HG03575 (cell line): Measurements from ENCODE around the gene DOCK2.

Experiments
- ATAC-seq: cut with Tn5 transposase; IDR thresholded peaks from one replicate; pipeline ENCODE4 v1.9.1; 2021; ENCODE audit not compliant: unreplicated experiment, insufficient number of reproducible peaks, low FRiP score; ENCODE audit errors: extremely low read depth

DOCK2 gene

DNA sequence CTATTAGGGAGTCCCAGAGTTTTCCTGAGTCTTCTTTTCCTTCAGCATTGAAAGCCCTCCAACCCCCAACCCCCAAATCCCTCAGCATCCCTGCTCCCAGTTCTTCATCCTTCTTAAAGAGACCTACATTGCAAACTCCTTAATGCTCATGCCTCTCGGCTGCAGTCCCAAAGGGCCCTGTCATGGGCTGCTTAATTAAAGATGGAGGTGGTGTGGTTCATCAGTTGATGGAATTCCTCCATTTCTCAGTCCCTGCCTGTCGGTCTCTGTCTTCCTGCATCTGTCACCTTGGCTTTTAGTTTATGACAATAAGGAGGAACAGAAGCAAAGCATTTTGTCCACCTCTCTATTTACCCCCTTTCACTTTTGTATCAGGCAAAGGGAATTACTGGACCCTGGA lies 470.6 kb downstream of the DOCK2 start:
- ATAC-seq: no peak

DNA sequence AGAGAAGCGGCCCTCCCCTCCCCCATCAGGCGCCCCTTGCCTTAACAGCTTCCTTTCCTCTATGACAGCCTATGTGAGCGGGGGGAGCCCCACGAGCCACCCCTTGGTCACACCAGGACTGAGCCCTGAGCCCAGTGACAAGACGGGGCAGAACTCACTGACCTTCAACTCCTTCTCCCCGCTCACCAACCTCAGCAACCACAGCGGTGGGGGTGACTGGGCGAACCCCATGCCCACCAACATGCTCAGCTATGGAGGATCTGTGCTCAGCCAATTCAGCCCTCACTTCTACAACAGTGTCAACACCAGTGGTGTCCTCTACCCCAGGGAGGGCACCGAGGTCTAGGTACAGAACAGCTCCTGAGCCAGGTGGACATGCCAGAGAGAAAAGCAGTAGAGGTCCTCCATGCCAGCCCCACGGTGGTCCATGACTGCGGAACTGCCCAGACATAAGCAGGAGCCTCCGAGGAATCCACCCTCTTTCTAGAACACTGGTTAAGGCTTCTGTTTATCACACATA lies 471.3 kb downstream of the DOCK2 start:
- no peak for ATAC-seq

DNA sequence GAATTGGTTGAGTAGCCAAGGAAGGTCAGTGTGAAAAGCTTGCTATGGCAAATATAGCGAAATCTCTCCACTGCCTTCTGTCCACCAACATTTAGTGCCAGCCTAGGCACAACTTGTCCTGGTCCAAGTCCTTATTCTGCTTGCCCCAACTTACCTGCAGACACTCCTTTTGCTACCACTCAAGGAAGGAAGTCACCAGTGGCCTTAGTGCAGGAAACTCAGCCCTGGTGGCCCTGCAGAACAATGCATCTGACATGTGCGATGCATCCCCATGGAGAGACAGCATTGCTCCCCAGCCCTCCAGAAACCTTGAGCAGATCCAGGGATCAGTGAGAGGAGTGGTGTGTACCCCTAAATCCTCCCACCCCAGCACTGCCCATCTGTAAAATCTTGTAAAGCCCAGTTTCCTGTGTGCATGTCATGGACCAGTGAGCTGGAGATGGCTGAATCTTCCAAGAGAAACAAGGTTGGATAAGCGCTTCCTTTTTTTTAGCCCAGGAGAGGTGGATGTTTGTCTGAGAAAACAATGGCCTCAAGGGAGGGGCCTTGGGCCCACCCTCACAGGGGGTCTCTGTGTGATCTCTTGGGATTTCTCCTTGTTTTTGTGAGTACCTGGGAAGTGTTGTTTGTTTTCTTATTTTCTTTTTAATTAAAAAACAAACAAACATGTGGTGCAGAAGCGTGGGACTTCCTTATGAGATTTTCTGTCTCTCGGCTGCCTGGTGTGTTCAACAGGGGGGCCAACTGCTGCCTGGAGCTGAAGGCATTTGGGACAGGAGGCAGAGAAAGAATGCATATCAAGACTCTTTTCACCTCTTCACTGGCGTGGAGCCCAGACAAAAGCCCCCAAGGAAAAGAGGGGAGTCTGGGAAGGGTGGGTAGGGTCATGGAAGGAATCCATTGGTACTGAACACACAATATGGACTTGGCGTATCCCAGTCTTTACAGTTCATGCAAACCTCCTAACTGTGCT lies 472.3 kb downstream of the DOCK2 start:
- ATAC-seq: no peak

DNA sequence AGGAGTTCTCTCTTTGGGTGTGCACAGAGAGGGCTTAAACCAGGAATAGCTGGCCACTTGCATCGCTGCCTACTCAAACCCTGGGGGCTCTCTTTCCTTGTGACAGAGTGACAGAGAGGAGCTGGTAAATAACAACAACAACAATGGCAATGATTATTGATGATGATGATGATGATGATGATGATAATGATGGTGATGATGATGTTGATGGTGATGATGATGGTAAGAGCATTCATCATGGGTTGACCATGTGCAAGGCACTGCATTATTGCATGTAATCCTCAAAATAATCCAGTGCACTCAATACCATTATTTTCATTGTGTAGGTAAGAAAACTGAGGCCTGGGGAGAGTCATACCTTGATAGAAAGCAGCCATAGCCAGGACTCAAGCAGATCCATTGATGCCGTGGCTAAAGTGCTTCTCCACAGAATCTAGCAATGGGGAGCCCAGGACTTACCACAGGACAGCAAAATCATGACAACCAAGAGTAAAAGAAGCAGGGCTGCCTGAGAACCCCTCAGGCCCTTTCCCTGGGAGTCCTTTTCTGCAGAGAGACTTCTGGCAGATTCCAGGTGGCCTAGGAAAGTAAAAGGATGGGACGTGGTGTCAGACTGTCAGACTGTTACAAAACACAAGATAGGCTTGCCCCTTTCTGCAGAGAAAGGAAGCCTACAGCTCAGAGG lies 473.5 kb downstream of the DOCK2 start:
- ATAC-seq: no peak

DNA sequence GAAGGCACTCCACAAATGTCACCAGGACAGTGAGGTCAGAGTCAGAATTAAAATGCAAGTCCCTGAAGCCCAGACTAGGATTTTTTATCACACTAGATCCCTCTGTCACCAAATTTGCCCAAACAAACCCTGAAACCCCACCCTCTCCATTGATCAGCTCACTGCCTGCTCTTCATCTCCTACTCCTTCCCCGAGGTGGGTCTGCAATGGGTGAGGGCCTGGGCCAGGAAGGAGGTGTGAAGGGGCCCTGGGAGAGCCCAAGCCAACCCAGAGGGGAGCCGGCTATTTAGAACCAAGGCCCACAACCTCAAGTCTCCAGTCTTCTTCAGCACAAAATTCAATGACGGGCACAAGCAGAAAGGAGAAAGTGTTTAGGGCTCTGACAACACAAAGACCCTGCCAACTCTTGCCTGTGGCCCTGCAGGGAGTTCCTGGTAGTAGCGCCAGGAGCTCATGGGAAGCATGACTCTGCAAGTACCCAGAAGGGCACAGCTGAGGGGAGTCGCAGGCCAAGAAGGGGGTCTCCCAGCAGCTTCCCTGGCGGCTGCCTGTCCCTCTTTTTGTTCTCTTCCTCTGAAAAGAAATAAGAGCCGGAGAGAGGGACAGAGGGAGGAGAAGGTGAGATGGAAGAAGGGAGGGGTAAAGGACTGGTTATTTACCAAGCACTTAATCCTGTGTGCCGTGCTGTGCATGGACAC lies 474.2 kb downstream of the DOCK2 start:
- no peak for ATAC-seq

DNA sequence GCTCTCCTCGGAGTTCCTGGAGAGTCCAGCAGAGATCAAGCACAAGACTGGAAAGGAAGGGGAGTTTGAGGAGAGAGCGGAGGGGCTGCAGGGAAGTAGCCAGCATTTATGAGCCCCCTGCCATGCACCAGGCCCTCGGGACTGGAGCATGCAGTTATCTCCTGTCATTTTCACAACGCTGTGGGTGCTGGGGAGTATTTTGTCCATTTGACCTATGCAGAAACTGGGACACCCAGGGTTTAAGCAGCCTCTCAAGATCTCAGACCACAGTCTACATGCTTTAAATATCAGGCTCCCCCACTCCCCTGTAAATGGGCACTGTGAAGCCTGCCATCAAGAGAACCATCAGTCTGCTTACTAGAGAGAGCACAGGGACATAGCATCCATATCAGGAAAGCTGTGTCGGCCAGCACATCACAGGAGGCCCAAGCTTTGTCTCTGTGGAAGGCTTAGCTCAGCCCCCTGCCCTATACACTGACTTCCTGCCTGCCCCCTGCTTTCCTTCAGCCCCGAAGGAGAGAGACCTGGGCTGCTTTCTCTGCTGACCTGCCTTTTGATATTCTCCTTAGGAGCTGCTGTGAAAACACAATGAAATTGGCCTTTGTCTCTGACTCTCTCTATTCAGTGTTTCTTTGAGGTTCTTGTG lies 475.9 kb downstream of the DOCK2 start:
- ATAC-seq: no peak

DNA sequence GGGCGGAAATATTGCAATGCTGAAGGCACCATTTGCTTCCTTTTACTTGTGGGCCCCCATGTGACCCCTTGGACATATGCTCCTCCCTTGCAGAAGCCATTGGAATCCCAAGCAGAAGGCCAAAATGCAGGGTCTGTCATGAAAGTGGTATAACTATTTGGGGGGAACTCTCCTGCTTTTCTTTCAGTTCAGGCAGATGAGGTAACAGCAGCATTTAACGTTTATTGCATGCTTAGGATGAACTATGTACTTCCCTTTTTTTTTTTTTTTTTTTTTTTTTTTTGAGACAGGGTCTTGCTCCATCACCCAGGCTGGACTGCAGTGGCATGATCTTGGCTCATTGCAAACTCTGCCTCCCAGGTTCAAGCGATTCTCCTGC lies 476.4 kb downstream of the DOCK2 start:
- no peak for ATAC-seq

DNA sequence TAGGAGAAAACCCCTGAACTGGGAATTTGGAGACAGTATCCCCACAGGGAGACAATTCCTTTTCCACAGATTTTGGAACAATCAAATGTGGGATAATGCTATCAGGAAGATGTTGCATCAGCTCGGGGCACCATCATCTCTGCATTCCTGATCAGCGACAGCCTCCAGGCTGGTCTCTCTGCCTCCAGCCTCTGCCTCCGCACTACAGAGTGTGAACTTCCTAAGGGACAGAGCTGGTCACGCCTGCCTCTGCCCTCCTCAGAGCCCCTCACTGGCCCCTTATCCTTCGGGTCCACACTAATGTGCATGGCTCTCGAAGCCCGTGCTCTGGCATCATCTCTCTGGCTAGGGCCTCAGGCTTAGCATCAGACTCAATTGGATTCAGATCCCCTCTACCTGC lies 477.2 kb downstream of the DOCK2 start:
- no peak for ATAC-seq

DNA sequence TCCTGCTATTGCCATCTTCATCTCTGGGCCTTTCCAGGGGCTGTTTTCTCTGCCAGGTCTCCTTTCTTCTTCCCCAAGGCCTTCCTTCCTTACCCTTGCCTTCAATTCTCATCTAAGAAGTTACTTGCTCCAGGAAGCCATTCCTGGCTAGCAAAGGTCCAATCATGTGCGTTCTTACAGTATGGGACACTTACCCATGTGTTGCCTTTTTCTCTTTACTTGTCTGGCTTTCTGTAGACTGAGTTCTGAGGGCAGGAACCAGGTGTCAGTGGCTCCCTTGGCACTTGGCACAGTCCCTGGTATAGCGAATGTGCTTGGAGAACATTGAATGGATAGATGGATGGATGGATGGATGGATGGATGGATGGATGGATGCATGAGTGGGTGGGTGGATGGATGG lies 478.9 kb downstream of the DOCK2 start:
- no peak for ATAC-seq

DNA sequence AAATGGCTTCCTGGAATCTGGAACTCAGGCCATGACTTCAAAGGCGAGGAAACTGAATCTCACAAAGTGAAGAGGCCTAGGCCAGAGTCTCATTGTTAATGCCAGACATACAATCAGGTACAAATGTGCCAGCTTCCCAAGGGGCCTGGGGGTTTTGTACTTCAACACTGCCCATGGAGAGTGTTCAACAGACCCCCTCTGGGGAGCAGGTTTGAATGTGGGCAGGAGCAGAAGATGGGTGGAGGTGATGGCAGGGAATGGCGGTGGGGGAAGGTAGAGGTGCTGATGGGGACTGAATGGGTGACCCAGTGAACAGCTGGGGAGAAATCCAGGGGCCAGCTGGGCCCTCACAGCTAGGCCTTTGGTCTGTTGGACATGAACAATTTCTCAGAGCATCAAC lies 480.7 kb downstream of the DOCK2 start:
- no peak for ATAC-seq

DNA sequence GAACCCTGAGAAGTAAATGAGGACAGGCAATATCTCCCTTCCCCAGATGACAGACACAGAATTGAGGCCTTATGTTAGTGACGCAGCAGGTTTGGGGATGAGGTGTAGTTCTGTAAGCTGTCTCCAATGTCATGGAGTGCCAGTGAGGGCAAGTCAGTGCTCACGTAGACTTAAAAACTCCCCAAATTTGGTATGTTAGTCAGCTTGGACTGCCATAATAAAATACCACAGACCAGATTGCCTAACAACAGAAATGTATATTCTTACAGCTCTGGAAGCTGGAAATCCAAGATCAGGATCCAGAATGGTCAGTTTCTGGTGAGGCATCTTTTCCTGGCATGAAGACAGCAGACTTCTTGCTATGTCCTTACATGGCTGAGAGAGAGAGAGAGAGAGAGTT lies 483.5 kb downstream of the DOCK2 start:
- ATAC-seq: no peak

DNA sequence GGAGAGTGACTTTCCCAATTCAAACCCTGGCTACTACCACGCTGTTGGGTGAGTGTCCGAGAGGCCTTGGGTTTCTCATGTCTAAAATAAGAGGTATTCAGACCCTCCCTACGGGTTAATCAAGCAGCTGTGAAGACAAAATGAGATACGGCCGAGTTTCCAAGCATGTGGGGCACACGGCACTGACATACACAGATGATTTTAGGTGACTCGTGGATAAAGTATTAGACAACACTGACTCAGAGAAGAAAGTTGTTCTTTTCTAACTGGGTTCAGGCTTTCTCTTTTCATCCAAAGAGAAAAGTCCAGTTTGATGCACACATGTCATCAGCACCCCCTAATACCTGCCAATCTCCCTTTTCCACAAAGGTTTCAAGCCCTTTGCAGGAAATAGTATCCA lies 484.2 kb downstream of the DOCK2 start:
- no peak for ATAC-seq

DNA sequence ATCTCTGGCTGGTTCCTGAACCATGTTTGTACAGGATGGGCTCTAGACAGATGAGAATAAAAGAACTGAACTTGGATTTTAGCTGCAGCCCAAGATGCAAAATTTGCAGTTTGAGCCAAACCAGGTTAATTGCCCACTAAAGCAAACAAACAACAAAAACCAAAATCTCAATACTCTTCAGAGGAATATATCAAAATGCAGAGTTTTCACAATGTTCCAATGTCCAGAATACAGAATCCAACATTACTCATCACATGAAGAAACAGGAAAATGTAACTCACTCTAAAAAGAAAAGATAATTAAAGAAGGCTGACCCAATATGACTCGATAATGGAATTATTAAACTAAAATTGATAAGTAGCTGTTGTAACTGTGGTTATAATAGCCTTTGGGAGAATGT lies 489.0 kb downstream of the DOCK2 start:
- no peak for ATAC-seq

DNA sequence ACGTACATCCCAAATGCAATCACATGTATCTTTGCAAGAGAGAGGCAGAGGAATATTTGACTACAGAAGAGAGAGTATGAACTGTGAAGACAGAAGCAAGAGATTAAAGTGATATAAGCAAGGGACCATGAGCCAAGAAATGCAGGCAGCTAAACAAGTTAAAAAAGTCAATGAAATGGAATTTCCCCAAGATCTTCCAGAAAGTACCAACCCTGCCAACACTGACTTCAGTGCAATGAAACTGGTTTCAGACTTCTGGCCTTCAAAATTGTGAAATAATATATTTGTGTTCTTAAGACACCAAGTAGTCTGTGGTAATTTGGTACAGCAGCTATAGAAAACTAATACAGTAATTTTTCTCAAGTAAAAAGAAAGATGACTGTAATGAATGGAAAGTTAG lies 489.6 kb downstream of the DOCK2 start:
- ATAC-seq: no peak

DNA sequence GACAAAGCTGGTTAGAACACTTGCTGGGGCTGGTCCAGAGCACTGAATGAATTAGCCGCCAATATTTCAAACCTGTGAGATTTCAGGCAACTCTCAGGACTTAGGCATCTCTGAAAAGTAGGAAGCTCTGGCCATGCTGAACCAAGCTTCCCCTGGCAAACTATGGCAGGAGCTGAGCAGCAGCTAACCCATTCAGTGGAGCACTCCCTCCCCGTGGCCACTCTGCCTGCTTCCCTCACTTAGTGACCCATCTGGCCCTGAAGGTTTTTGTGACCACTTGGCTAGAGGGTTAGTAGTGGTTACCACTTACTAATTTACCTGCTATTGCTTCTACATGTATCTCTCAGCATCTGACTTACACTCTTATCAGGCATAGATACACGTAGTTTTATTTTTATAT lies 494.2 kb downstream of the DOCK2 start:
- no peak for ATAC-seq

DNA sequence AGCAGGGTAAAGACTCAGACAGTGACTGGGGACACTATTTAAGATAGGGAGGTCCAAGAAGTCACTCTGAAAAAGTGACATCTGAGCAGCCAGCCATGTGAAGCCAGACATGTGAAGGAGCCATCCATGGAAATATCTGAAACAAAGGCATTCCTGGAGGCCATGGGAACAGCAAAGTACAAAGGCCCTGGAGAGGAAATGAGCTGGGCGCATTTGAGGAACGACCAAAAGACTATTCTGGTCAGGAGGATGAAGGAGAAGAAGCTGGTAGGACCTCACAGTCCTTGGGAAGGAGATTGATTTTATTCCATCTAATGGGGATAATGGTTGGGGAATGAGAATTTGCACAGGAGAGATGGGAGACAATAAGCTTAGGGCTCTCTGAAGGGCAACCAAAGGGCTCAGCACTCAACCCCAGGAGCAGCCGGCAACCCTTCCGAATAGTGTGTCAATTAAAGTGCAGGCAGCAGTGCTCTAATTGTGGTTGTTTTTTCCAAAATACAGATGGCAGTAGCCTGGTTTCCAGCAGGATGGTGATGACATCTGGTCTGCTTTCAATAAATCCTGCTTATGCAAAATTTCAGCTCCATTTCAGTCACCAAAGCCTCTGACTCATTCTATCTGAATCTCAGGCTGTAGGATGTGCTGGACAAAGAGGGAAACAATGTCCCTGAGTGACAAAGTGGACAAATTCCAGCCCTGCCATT lies 495.3 kb downstream of the DOCK2 start:
- ATAC-seq: no peak
